ENCODE results near the gene TESMIN.

TESMIN gene

DNA sequence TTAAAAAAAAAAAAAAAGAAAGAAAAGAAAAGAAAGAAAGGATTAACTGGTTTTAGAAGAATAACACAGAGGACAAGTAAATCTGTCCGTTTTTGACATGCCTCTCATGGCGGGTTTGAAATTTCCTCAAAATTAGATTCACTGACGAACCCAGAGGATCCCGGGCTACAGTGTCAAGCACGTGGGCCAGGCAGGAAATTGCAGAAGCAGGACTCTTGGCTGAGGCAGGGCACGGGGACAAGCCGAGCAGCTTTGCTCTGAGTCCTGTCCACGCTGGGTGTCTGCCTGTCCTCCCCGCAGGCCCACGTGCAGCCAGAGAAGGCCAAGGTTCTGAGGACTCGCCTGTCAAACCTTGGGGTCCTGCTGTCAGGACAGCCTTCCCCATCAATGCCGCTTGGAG, 42.3 kb downstream of the TESMIN start:
- no peak for DNase-seq

DNA sequence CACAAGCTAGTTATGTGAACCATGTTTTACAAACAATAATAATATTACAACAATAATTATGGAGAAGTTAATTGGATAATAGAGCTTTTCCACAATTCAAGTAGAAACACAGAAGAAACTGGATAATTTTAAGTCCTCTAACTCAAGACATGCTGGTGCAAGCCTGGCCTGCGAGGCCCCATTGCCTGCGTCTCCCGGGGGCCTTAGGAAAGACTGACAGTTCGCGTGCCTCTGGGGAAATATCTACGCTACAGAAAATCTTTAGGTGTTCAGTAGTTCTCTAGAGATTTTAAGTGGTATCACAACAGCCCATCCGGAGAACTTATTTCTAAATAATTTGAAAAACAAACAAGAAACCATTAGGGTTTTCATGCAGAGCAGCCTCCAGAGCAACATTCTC, 43.8 kb downstream of the TESMIN start:
- DNase-seq: no peak

DNA sequence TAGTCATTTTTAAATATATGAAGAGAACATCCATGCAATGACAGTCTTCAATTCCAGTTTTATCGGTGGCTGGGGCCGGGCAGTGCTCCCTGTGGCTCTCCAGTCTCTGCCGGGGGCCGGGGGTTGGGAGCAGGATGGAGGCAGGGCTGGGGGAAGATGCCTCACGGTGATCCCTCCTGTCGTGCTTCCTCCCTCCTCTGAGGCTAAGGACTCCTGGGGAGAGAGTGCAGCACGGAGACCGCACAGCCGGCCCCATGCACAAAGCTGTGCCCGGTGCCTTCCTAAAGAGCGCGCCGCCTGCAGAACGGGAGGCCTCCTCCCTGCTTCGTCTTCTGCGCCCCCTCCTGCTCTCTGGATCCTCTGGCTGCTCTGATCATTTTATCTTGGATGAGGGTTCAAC, 46.4 kb downstream of the TESMIN start:
- DNase-seq: no peak

DNA sequence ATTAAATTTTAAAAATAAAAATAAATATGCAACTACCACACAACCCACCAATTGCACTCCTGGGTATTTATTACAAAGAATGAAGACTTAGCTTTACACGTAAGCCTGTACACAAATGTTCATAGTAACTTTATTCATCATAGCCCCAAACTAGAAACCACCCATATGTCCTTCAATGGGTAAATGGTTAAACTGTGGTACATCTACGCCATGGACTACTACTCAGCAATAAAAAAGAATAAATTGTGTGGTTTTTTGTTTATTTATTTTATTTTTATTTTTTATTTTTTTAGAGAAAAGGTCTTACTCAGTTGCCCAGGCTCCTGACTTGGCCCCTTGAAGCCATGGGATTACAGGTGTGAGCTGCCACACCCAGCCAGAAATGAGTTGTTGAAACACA, 52.3 kb downstream of the TESMIN start:
- no peak for DNase-seq

DNA sequence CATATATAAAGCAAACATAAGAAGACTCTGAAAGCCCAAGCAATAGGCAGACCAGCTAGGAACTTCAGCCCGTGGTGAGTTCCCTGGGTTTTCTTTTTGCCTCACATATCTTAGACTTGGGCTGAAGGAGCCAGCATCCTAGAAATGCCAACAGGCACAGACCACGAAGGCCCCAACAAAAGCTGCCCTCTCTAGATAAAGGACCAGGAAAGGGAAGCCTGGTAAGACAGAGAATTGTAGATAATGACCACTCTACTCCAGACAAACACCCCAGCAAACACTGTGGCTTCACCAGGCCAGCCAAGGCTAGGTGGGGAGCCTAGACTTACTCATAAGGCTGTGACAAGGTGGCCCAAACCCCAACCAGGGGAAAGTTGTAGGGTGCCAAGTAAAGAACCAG, 55.8 kb downstream of the TESMIN start:
- DNase-seq: no peak

DNA sequence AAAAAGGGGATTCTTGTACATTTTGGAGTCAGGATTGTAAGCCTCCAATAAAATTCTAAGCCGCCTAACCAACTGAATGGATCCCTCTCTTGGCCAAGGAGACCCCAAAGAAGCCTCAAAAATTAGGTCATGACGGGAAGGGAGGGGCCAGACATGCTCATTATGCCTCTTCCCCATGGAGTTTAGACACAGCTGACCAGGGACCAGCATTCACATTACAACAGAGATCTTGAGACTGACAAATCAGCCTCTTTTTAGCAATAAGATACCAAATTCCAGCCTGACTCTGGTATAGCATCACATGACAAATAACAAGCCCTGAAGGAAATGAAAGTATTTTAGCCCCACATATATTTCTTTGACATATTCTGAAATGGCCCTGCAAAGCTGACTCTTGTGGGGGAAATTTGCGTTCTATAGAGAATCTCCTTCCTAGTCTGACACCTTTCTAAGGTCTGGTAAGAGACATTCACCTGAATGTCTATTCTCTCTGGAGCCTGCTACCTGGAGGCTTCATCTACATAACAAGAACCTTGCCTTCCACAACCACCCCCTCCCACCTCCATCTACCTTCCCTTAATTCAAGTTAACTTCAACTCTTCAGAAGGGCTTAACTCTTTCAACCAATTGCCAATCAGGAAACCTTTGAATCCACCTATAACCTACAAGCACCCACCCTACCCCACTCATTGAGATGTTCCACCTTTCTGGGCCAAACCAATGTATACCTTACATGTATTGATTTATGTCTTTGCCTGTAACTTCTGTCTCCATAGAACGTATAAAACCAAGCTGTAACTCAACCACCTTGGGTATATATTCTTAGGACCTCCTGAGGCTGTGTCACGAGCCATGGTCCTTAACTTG, 56.7 kb downstream of the TESMIN start:
- no peak for DNase-seq

DNA sequence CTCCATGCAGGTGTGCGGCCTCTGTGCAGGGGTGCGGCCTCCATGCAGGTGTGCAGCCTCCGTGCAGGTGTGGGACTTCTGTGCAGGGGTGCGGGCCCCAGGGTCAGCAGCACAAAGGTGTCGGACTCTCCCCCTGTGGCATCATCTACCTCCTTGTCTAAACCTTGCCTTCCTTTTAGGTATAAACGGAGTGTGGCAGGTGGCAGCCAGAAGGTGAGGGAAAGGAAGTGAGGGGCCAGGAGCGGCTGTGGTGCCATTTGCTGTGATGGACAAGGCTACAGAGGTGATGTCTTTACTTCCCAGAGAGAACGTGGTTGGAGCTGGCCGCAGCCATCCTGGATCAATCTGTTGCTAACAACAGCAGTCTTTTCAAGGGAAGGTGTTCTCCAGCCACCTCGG, 57.8 kb downstream of the TESMIN start:
- no peak for DNase-seq

DNA sequence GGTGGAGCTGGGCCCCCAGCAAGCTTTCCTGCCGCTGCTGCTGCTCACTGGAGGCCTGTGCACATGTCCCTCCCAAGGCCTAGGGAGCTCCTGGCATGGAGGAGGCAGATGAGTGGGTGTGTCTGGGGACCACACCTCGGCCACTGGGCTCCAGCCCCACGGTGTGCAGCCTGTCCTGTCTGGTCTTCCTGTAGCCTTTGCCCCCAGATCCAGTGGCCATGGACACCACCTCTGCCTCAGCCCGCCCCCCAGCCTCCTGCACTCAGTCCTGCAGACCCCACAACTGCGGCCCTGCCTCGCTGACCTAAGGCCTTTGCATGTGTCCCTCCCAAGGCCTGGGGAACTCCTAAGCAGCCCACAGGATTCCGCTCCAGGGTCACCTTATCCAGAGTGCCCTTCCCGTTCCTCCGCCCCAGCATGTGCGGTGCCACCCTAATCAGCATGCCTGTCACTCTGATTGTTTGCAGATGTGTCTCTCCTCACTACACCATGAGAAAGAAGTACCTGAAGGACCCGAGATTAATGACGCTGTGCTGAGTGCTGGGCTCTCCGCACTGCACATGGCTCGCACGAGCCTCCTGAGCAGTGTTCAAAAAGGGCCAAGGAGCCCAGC, 58.3 kb downstream of the TESMIN start:
- no peak for DNase-seq

DNA sequence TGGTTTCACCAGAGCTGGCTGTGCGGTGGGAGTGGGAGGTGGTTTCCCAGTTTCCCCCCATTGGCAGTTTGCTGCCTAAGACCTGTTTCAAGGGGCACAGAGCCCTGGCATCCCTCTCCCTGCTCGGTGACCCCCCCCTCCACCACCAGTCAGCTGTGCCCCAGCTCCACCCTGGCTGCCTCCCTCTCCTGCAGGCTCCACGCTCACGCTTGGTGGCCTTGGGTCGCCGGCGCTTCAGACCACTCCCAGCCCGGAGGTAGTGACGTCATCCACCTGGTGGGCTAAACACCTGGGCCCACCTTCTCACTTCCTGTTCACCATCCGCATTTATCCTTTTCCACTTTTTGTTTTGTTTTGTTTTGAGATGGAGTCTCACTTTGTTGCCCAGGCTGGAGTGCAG, 59.2 kb downstream of the TESMIN start:
- DNase-seq: no peak

DNA sequence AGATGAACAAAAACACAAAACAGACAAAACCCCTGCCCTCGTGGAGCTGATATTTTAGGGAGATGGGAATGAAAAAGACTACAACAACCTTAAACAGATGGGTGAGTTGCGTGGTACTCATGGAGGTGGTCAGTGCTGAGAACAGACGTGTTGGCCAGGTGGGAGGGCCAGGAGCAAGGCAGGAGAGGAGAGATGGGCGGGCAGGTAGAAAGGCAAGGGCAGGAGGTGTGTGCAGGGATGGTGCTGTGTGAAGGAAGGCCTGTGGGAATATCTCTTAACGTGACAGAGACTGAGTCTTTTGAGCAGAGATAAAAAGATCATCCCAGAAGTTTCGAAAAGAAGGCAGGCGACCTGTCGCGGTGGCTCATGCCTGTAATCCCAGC, 59.9 kb downstream of the TESMIN start:
- DNase-seq: no peak

DNA sequence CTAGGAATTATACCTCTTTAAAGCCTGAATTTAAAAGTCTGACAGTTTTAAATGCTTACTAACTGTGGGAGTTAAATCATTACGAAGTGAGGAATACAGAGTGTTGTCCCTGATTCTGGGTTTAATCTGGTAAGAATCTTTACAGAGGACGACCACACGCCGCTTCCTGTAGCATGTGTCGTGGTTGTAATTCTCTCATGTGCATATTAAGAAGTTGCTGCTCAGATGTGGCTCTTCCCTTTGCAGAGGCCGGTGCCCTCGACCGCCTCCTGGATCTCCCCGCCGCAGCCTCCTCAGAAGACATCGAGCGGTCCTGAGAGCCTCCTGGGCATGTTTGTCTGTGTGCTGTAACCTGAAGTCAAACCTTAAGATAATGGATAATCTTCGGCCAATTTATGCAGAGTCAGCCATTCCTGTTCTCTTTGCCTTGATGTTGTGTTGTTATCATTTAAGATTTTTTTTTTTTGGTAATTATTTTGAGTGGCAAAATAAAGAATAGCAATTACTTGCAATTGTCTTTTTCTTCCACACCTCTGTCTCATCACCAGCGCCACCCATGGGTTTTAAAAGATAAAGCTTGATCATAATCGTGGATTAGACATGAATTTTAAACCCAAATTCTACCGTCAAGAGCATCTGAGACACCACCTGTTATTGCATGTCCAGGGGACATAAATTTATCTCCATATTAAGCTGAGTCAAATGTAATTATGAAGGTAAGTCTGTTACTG, 60.5 kb downstream of the TESMIN start:
- peak; percentile 36 for DNase-seq

DNA sequence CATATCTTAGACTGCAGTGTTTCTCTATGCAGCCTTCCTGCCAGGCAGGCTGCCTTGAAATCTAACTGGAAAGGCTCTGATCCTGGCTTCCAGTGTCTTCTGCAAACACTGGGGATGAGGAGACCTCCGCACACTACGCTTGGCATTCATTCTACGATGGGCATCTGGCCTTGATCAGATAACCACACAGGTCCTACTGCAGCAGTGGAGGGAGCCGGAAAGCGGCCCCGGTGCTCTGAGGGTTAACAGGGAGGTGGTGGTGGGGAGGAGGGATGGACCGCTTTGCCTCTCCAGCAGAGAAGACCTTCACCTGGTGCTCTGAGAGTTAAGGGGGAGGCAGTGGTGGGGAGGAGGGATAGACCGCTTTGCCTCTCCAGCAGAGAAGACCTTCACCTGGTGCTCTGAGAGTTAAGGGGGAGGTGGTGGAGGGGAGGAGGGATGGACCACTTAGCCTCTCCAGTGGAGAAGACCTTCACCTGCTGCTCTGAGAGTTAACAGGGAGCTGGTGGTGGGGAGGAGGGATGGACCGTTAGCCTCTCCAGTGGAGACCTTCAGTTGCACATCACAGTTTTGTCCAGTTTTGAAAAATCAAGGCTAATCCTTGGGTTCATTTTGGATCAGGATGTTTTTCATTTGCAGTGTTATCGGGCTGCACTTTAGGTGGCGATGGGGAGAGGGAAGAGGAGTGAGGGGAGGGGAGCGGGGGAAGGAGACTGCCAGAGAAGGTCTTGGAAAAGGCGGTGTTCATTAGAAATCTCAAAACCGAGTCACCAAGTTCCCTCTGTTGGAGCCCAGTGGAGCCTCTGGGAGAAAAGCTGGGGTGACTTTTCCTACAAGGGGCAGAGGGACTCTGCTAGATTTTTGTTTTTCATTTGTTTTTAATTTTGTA, 61.3 kb downstream of the TESMIN start:
- DNase-seq: no peak

DNA sequence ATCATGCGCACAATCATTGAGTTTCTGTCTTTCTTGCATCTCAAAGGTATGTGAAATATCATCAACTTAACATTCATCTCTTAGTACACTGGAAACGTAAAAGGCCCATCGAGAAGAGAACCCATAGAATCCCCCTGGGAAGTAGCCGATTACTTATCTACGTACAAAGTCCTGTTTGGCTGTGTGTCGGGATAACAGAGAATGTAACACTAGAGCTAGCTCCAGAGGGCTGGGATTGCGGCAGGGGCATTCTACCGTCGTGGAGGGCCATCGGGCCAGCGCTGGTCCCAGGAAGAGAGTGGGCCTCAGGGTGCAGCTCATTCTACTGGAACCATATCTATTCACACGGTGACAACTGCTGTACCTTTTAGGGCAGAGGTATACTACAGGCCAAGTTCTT, 62.4 kb downstream of the TESMIN start:
- DNase-seq: no peak

DNA sequence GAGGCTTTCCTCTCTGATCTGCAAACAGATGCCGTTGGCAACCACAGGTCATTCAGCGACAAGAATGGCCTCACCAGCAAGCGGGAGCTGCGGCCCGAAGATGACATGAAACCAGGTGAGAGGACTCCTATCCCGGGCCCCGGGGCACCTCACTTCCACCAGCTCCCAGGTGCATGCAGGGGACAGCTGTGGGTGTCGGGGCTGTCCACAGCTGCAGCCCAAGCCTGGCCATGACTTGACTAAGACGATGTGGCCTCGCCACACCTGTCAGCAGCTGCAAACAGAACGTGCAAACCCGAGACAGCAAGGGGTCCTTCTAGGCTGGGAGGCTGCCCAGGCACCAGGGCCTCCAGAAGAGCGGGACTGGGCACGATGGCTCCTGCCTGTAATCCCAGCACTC, 63.3 kb downstream of the TESMIN start:
- DNase-seq: no peak

DNA sequence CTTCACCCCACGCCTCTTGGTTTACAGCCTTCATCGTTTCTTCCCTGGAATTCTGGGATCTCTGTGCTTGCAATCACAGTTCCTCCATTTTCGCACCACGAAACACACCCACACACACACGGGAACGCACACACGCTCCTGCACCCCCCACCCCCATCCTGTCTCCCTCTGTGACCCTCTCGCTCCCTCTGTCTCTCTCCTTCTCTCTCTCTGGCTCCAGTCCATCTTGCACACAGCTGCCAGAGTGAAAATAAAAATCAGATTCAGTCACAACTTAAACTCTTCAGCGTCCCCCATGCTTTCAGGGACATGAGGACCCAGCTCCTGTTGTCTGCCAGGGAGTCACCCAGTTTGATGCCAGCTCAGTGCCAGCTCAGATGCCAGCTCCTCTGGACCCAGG, 64.0 kb downstream of the TESMIN start:
- no peak for DNase-seq

DNA sequence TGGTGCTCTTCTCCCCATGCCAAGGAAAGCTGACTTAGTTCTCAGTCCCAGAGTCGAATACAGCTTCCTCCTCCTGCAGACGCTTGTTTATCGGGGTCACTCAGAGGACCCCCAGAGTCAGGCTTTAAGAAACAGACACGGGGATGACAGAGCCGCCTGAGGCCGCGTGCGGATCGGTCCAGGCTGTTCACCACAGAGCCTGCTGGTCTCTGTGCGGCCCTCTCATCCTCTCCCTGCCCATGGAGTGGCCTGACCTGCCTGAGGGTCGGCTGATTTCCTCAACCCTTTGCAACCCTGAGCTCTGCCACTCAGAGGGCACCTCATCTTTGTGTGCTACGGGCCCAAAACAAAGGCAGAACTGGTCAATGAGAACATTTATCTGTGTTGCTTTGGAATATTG, 64.8 kb downstream of the TESMIN start:
- no peak for DNase-seq

DNA sequence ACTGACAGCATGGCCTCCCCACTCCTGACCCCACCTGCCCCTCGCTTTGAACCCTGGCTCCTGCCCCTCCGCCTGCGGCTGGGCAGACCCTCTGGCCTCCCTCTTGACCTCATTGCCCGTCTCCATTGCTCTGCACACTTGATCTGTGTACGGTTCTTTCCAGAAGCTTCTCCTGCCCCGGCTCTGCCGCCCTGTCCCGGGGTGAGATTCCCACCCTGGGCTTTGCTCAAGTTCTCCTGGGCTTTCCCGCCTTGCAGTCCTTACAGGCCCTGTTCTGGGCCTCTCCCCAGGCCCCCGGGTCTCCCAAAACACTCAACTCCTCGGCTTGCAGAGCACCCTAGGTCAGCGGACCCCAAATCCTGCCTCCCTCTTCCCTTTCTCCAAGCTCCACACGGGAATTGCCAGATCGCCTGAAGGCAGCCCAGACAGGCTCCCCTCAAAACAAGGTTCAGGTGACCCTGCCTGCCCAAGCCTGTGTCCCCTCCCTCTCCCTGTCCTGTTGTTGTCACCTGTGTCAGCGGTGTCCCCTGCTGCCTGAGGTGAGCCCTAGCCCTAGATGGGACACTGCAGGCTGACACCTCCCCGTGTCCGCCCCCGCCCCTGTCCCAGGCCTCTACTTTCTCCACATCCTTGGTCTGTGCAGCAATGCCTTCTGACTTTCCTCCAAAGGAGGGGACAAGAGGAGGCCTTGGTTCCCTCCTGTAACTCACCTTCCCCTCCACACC, 65.5 kb downstream of the TESMIN start:
- no peak for DNase-seq

DNA sequence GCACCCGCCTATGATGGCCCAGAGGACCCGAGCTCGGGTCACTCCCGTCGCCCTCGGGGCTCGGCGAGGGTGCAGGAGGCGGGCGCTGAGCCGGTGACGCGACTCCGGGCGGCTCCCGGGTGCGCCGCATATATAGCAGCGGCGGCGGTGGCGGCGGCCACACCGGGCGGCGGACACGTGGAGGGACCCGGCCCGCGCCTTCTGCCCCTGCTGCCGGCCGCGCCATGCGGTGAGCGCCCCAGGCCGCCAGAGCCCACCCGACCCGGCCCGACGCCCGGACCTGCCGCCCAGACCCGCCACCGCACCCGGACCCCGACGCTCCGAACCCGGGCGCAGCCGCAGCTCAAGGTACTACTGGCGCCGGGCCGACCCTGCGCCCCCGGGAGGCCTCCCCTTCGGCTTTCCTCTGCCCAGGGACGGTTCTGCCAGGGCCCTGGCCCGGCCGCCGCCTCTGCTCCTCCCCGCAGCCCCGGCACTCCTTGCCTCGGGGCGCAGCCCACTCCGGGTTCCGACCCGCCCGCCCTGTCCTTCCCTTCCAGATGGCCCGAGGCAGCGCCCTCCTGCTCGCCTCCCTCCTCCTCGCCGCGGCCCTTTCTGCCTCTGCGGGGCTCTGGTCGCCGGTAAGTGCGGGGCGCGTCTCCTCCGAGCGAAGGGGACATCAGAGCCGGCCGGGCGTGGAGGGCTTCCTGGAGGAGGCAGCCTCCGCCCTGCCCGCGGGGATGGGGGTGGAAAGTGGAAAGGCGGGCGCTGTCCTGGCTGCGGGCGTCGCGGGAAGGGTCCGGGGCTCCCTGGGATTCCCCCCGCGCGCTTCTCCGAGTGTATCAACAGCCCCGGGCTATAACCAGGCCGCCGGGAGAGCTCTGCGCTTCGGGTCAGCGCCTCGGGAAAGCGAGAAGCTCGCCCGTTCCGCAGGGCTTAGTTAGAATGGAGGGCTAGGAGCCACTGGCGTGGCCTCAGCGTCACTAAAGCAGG, 66.6 kb downstream of the TESMIN start, which contains the start of gene GAL:
Gene GAL (plus strand): TSS at position 160 of the 972 bp plus-strand sequence. CDS start 380 bp downstream, at position 540.
- no peak for DNase-seq

DNA sequence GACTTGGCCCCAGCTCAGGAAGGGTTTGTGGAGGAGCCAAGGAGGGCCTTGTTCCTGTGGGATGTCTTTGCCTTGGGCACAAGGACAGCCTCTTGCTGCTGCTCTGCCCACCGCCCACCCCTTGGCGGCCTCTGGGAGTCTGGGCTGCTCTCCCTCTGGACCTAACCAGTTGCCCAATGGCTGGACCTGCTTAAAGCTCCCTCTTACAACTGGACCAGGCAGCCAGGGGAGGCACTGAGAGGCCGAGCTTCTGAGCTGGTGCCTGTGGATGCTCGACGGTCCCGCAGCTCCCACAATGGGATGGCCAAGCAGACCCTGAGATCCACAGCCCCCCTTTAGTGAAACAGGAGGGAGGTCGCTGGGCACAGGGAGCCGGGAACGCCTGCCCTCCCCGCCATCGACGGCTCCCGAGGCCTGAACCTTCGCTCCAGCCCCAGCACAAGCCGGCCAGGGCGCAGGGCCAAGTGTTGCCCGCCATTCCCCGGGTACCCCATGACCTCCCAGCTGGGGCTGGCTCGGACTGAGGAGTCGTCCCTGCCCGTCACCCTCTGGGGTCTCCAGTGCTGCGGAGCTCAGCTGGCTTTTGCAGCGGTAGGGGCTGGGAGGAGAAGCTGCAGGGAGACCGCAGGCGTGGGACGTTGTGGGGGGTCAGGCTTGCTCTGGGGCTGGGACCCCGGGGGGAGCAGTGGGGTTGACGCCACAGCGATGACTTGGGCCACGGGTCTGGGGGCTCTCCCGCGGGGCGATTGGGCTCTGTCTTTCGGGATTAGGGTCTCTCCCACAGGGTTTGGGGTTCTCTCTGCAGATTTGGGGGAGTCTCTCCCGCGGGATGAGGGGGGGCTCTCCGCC, 67.6 kb downstream of the TESMIN start:
- DNase-seq: no peak

DNA sequence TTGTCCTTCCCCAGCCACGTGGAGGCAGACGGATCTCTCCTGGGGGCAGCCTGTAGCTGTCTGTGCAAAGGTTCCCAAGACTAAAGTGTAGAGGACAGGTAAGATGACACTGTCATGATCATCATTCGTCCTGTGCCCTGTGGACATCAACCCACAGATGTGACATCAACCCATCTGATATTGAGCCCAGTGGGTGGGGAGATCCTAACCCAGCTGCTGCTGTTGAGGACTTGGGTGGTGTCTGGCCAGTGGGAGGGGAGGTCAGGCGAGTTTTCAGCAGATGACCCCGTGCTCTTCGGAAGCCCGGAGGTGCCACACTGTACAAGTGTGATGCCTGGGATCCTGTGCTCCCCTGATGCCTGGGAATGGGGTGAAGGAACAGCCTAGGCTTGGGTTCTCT, 68.2 kb downstream of the TESMIN start:
- no peak for DNase-seq
